ENCODE measurements around the gene COL18A1. TPM values are rescaled to one million over a fixed set of nuclear protein-coding genes. Genes with fewer than 3 reads are reported as not detected.

Gene COL18A1
- total RNA-seq, 3 donors from 2014 or later (not counting 1 experiment from before 2014, with no cell fraction given) = 12.3 to 22.3 (median 12.7) TPM

GRCh38 chr21:45432575-45433255, 27.8 kb downstream of the COL18A1 start:
- 89% methylated on average over 16 of the region's 16 CpGs for WGBS (ENCODE audit: insufficient coverage)
- Histone ChIP-seq H3K27ac (ENCODE audit: low read length) (no peak overlapping the region), H3K4me3 (ENCODE audit: low read length) (no peak overlapping the region), H3K27me3 (ENCODE audit: control insufficient read depth, insufficient read depth, low read length) (no peaks in the 10 kb centered on the region), H3K4me1 (ENCODE audit: control insufficient read depth, insufficient read depth, low read length) (no peaks in the 10 kb centered on the region), H3K9me3 (ENCODE audit: control insufficient read depth, insufficient read depth, low read length) (no peaks in the 10 kb centered on the region), H3K36me3 (ENCODE audit: control insufficient read depth, insufficient read depth, low read length) (no peaks in the 10 kb centered on the region)
- Mint-ChIP-seq H3K4me1 (no peaks in the 10 kb centered on the region), H3K36me3 (no peaks in the 10 kb centered on the region), H3K9me3 (no peaks in the 10 kb centered on the region), H3K4me3 (no peak overlapping the region), H3K27me3 (ENCODE audit: low read depth in 2 of 2) (peaks cover 4 to 6% of the 10 kb centered on the region in 2 donors), H3K27ac (no peak overlapping the region)
- TF ChIP-seq CTCF (IDR thresholded peaks at IDR 0.05) = no peak
- intact Hi-C loops (cut with micrococcal nuclease) = no loop called here
- DNase-seq (no peak), ATAC-seq (no peak)

GRCh38 chr21:45433301-45433700, 28.3 kb downstream of the COL18A1 start:
- WGBS (ENCODE audit: insufficient coverage) = 91% methylated on average over 8 of the region's 8 CpGs
- no peak for TF ChIP-seq CTCF (IDR thresholded peaks at IDR 0.05)
- H3K27ac ChIP-seq (ENCODE audit: low read length) = no peak overlapping the region
- no peaks in the 10 kb centered on the region for H3K4me1 ChIP-seq (ENCODE audit: control insufficient read depth, insufficient read depth, low read length)
- H3K9me3 ChIP-seq (ENCODE audit: control insufficient read depth, insufficient read depth, low read length) = no peaks in the 10 kb centered on the region
- no peak for ATAC-seq
- no peaks in the 10 kb centered on the region for H3K9me3 Mint-ChIP-seq
- H3K36me3 ChIP-seq (ENCODE audit: control insufficient read depth, insufficient read depth, low read length) = no peaks in the 10 kb centered on the region
- no peak overlapping the region for H3K4me3 Mint-ChIP-seq
- intact Hi-C loops (cut with micrococcal nuclease) = no loop called here
- H3K27ac Mint-ChIP-seq = no peak overlapping the region
- peaks cover 4 to 6% of the 10 kb centered on the region in 2 donors for H3K27me3 Mint-ChIP-seq (ENCODE audit: low read depth in 2 of 2)
- no peak overlapping the region for H3K4me3 ChIP-seq (ENCODE audit: low read length)
- H3K27me3 ChIP-seq (ENCODE audit: control insufficient read depth, insufficient read depth, low read length) = no peaks in the 10 kb centered on the region
- H3K36me3 Mint-ChIP-seq = no peaks in the 10 kb centered on the region
- H3K4me1 Mint-ChIP-seq = no peaks in the 10 kb centered on the region
- no peak for DNase-seq

GRCh38 chr21:45433911-45434644, 29.1 kb downstream of the COL18A1 start:
- no peak for TF ChIP-seq CTCF (IDR thresholded peaks at IDR 0.05)
- H3K27ac Mint-ChIP-seq = no peak overlapping the region
- ATAC-seq (no peak), DNase-seq (no peak)
- H3K4me1 ChIP-seq (ENCODE audit: control insufficient read depth, insufficient read depth, low read length) = peaks cover 3% of the 10 kb centered on the region
- H3K4me1 Mint-ChIP-seq = peaks cover 1 to 5% of the 10 kb centered on the region in 2 donors
- H3K27ac ChIP-seq (ENCODE audit: low read length) = no peak overlapping the region
- no peak overlapping the region for H3K4me3 ChIP-seq (ENCODE audit: low read length)
- no peak overlapping the region for H3K4me3 Mint-ChIP-seq
- no peaks in the 10 kb centered on the region for H3K36me3 Mint-ChIP-seq
- H3K9me3 ChIP-seq (ENCODE audit: control insufficient read depth, insufficient read depth, low read length) = no peaks in the 10 kb centered on the region
- no peaks in the 10 kb centered on the region for H3K27me3 ChIP-seq (ENCODE audit: control insufficient read depth, insufficient read depth, low read length)
- no peaks in the 10 kb centered on the region for H3K9me3 Mint-ChIP-seq
- intact Hi-C loops (cut with micrococcal nuclease) = no loop called here
- 87% methylated on average over 11 of the region's 11 CpGs for WGBS (ENCODE audit: insufficient coverage)
- H3K36me3 ChIP-seq (ENCODE audit: control insufficient read depth, insufficient read depth, low read length) = no peaks in the 10 kb centered on the region
- H3K27me3 Mint-ChIP-seq (ENCODE audit: low read depth in 2 of 2) = peaks cover 4 to 6% of the 10 kb centered on the region in 2 donors
